C4-2B (cell line): ENCODE data around the gene PPP1R7.

Source experiments
- CTCF ChIP-seq: fragments of 450-650 bp; conservative IDR thresholded peaks from 2 replicates; pipeline ENCODE4 v1.5.1; 2017; ENCODE audit warnings: mild to moderate bottlenecking
- ZFX ChIP-seq: fragments of 450-650 bp; IDR thresholded peaks from 2 replicates; pipeline ENCODE4 v1.6.1; 2017

GRCh38 chr2:241211276-241211675 lies 61.0 kb downstream of the PPP1R7 start:
- TF ChIP-seq CTCF: no peak
- TF ChIP-seq ZFX: no peak
